SK-N-SH (cell line): Measurements from ENCODE around the gene EPHA6. TPM values are rescaled to one million over a fixed set of nuclear protein-coding genes. Genes with fewer than 3 reads are reported as not detected.

Experiments used
- CTCF ChIA-PET: fragments of 300-600, 350-600 bp; formaldehyde crosslinking; extraction: SDS; loops from one replicate; lab custom pipeline; 2021; lab: Yijun Ruan, JAX
- POLR2A ChIA-PET: fragments of 350-600 bp; sonication (Branson Sonifier 250); formaldehyde crosslinking; extraction: SDS; loops from one replicate; lab custom pipeline; 2020; ENCODE audit warnings: antibody characterized with exemption, inconsistent platforms; lab: Yijun Ruan, JAX
- DNase-seq: peaks from one replicate; pipeline ENCODE4 v3.0.0; 2012
- H2AFZ ChIP-seq: fragments of 200-600 bp; sonication (generic); 2 replicates; pipeline ENCODE4 v1.8.1; 2016; ENCODE audit warnings: antibody characterized with exemption, mild to moderate bottlenecking, low read depth
- H3F3A ChIP-seq: fragments of 200-600 bp; sonication (generic); replicated peaks from 2 replicates; pipeline ENCODE3; 2016; ENCODE audit warnings: antibody characterized with exemption, mild to moderate bottlenecking; ENCODE audit not compliant: insufficient read depth
- H3K27ac ChIP-seq, 2 experiments: fragments of 200-500 bp in 1 of 2; fragments of 200-600 bp in 1 of 2; sonication (Bioruptor generic) in 1 of 2; sonication (generic), shearing (Covaris generic) in 1 of 2; 2 replicates each; pipeline versions ENCODE4 v1.5.1 to v1.6.1; 2014 to 2016; ENCODE audit warnings: low read depth in 2 of 2, inconsistent platforms in 1 of 2, low read length in 1 of 2, mild to moderate bottlenecking in 1 of 2, mixed read lengths in 1 of 2
- H3K27me3 ChIP-seq: fragments of 200-600 bp; sonication (generic), shearing (Covaris generic); 2 replicates; pipeline ENCODE4 v1.6.1; 2016; ENCODE audit warnings: mixed run types; ENCODE audit not compliant: insufficient read depth
- H3K36me3 ChIP-seq, 2 experiments: fragments of 200-500 bp in 1 of 2; fragments of 200-600 bp in 1 of 2; sonication (Bioruptor generic) in 1 of 2; sonication (generic) in 1 of 2; replicated peaks in 1 of 2; 2 replicates each; pipeline versions ENCODE3 to v1.5.1; 2014 to 2016; ENCODE audit warnings: low read length in 1 of 2, mild to moderate bottlenecking in 1 of 2; ENCODE audit not compliant: insufficient read depth in 2 of 2, control insufficient read depth in 1 of 2
- H3K4me1 ChIP-seq, 2 experiments: fragments of 200-500 bp in 1 of 2; fragments of 200-600 bp in 1 of 2; sonication (Bioruptor generic) in 1 of 2; sonication (generic), shearing (Covaris generic) in 1 of 2; 2 replicates each; pipeline versions ENCODE4 v1.5.1 to v1.6.1; 2014 to 2016; ENCODE audit warnings: low read depth in 1 of 2, low read length in 1 of 2, mixed run types in 1 of 2; ENCODE audit not compliant: insufficient read depth in 2 of 2, control insufficient read depth in 1 of 2
- H3K4me2 ChIP-seq: fragments of 200-600 bp; sonication (generic), shearing (Covaris generic); 2 replicates; pipeline ENCODE4 v1.6.1; 2017; ENCODE audit warnings: mixed run types
- H3K4me3 ChIP-seq, 2 experiments: fragments of 200-500 bp in 1 of 2; fragments of 200-600 bp in 1 of 2; sonication (Bioruptor generic) in 1 of 2; sonication (generic), shearing (Covaris generic) in 1 of 2; 2 replicates each; pipeline versions ENCODE4 v1.5.1 to v1.8.1; 2014 to 2016; ENCODE audit warnings: low read depth in 2 of 2, inconsistent platforms in 1 of 2, low read length in 1 of 2, mild to moderate bottlenecking in 1 of 2, mixed read lengths in 1 of 2, moderate library complexity in 1 of 2
- H3K79me2 ChIP-seq: fragments of 200-600 bp; sonication (generic); 2 replicates; pipeline ENCODE4 v1.8.1; 2017; ENCODE audit warnings: mild to moderate bottlenecking; ENCODE audit not compliant: insufficient read depth
- H3K9ac ChIP-seq: fragments of 200-600 bp; sonication (generic); 2 replicates; pipeline ENCODE4 v1.6.1; 2017; ENCODE audit warnings: mixed run types
- H3K9me2 ChIP-seq: fragments of 200-600 bp; sonication (generic); 2 replicates; pipeline ENCODE4 v1.6.1; 2017; ENCODE audit warnings: mixed run types
- H3K9me3 ChIP-seq: fragments of 200-600 bp; sonication (generic); 2 replicates; pipeline ENCODE4 v1.6.1; 2017; ENCODE audit warnings: mixed run types, mild to moderate bottlenecking, moderate library complexity
- H4K20me1 ChIP-seq: fragments of 200-600 bp; sonication (generic); 2 replicates; pipeline ENCODE4 v1.6.1; 2017; ENCODE audit warnings: mild to moderate bottlenecking, mixed run types; ENCODE audit not compliant: insufficient read depth
- CTCF ChIP-seq: fragments of 200-600 bp; sonication (generic); IDR thresholded peaks from 2 replicates; pipeline ENCODE4 v1.6.1; 2017; ENCODE audit warnings: antibody characterized with exemption, mild to moderate bottlenecking, moderate library complexity
- ELF1 ChIP-seq: IDR thresholded peaks from 2 replicates; pipeline ENCODE4 v1.4.0; 2012
- EP300 ChIP-seq, 2 experiments: IDR thresholded peaks; 2 replicates each; pipeline versions ENCODE4 v1.4.0 to v1.6.1; 2012; ENCODE audit warnings: borderline replicate concordance in 1 of 2, low read depth in 1 of 2, low read length in 1 of 2
- FOSL2 ChIP-seq: IDR thresholded peaks from 2 replicates; pipeline ENCODE4 v1.4.0; 2012; ENCODE audit warnings: low read depth, mild to moderate bottlenecking, moderate library complexity, borderline replicate concordance
- FOXJ3 ChIP-seq: sonication (generic); formaldehyde crosslinking; IDR thresholded peaks from 2 replicates; pipeline ENCODE4 v1.5.1; 2020; ENCODE audit warnings: mild to moderate bottlenecking, missing genetic modification reagents
- GATA2 ChIP-seq: sonication (generic); formaldehyde crosslinking; IDR thresholded peaks from 2 replicates; pipeline ENCODE4 v1.5.0; 2020; ENCODE audit warnings: mild to moderate bottlenecking, missing genetic modification reagents
- NFIC ChIP-seq: IDR thresholded peaks from 2 replicates; pipeline ENCODE4 v1.4.0; 2012; ENCODE audit warnings: borderline replicate concordance
- RFX5 ChIP-seq: IDR thresholded peaks from 2 replicates; pipeline ENCODE4 v1.6.1; 2012; ENCODE audit warnings: mild to moderate bottlenecking, improper control_type of control experiment, low read length
- WGBS: methylation state at CpG from one replicate; pipeline ENCODE4 v1.1.6; 2017; ENCODE audit warnings: low lambda C conversion rate; 5-methylcytosine and 5-hydroxymethylcytosine counted together
- polyA plus RNA-seq, 3 experiments: library from polyadenylated mRNA; depleted of rRNA; stranded (reverse); fragments of >200 nt; gene quantifications; 2 replicates each; pipeline ENCODE4 v1.2.3, GENCODE V29; 2012

Gene EPHA6
- not detected in 2 replicates for polyA plus RNA-seq (2012; rRNA removed)
- polyA plus RNA-seq (2012; cell fraction: cytosol; rRNA removed): 0.04 TPM in 1 of 2 replicates, not detected in the other
- polyA plus RNA-seq (2012; cell fraction: nucleus; rRNA removed): not detected in 2 replicates

DNA sequence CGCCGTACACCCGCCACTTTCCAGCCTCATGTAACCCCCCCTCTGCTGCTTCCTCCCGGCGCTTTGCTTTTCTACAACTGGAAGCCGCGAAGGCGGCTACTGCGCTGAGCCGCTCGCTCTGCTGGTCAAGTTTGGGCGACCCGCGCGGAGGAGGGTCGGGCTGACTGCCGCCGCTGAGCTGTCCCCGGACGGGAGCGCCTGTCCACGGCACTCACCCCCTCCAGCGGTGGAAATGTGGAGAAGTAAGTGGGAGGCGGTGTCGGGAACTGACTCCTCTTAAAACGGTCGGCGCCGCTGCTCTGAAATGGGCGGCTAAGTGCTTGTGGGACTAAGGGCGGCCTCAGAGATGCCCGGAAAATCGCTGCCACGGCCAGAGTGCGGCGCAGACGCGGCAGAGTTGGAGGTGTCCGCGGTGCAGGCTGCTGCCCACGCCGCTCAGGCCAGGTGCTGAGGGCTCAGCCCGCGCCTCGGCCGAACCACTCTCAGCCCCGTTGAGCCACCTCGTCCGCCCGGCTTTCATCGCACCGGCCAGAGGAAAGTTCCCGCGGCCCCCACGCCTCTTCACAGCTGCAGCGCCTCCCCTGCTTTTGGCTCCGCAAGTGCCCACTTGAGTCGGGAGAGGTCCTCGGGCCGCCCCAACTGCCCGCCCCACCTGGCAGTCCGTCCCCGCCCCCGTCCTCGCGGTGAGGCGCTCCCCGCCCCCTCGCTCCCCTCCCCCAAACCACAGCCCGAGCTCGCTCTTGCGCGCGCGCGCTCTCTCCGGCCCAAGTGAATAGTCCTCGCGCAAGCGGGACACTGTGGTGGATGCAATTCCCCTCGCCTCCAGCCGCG lies at the start of gene EPHA6:
Gene EPHA6, plus strand, starts transcription at position 775 of the 831 bp plus-strand sequence.
- POLR2A ChIA-PET: no interaction called here
- DNase-seq: peak; percentile 67
- CTCF ChIA-PET: interaction anchor here (0.7 kb wide), 1 partner anchor 1770 kb away, joined by 3 read pairs; no protein-coding TSS in a partner anchor

GRCh38 chr3:96776818-96777217 lies 37.6 kb upstream of the EPHA6 start:
- POLR2A ChIA-PET: no interaction called here
- CTCF ChIA-PET: no interaction called here

More for the DNA sequence above, at the start of gene EPHA6:
- Histone ChIP-seq H4K20me1 (no peaks in the 10 kb centered on the region), H3K79me2 (no peaks in the 10 kb centered on the region), H2AFZ (peak within 1 kb of the TSS; percentile 83; the same call in 1 of the 2 replicates), H3K27me3 (peaks cover 18% of the 10 kb centered on the region), H3F3A (no peaks in the 10 kb centered on the region), H3K27ac (no peak within 1 kb of the TSS), H3K9ac (no peak within 1 kb of the TSS), H3K9me3 (no peaks in the 10 kb centered on the region), H3K9me2 (no peaks in the 10 kb centered on the region), H3K4me1 (peaks cover 0 to 12% of the 10 kb centered on the region in 2 experiments; a peak in 1 of 4 replicates), H3K4me2 (peak within 1 kb of the TSS; percentile 85), H3K36me3 (no peaks in the 10 kb centered on the region), H3K4me3 (peak within 1 kb of the TSS; percentile 46 to 60)
- 1% methylated on average over 38 of the region's 83 CpGs for WGBS
- TF ChIP-seq EP300 (IDR thresholded peaks at IDR 0.05; ENCODE audit: borderline replicate concordance in 1 of 2, low read depth in 1 of 2, low read length in 1 of 2): no peak
- TF ChIP-seq CTCF: 0 out of 2 replicates have a peak, but pooled peaks have one; percentile 11

GRCh38 chr3:96779810-96780209 lies 34.6 kb upstream of the EPHA6 start:
- Histone ChIP-seq H3K4me1 (no peaks in the 10 kb centered on the region), H3K4me2 (no peak overlapping the region), H3K36me3 (no peaks in the 10 kb centered on the region), H3K27ac (no peak overlapping the region), H3K4me3 (no peak overlapping the region), H3K9me2 (no peaks in the 10 kb centered on the region), H4K20me1 (no peaks in the 10 kb centered on the region), H3K9ac (no peak overlapping the region), H3K9me3 (no peaks in the 10 kb centered on the region), H2AFZ (no peak overlapping the region), H3F3A (no peaks in the 10 kb centered on the region), H3K79me2 (no peaks in the 10 kb centered on the region), H3K27me3 (no peaks in the 10 kb centered on the region)
- ChIA-PET POLR2A (no interaction called here), CTCF (interaction anchor here (0.6 kb wide), 1 partner anchor 25 kb away, joined by 3 read pairs; no protein-coding TSS in a partner anchor)
- no peak for TF ChIP-seq FOSL2
- no peak for TF ChIP-seq NFIC
- TF ChIP-seq CTCF: peak; percentile 43; the same call in 1 of the 2 replicates
- TF ChIP-seq ELF1: no peak
- WGBS: 34% methylated on average over 5 of the region's 6 CpGs
- DNase-seq: no peak

More at GRCh38 chr3:96776818-96777217, 37.6 kb upstream of the EPHA6 start:
- H3K27ac ChIP-seq: no peak overlapping the region
- H3K27me3 ChIP-seq: no peaks in the 10 kb centered on the region
- no peaks in the 10 kb centered on the region for H3K4me1 ChIP-seq
- TF ChIP-seq FOXJ3 (CRISPR knock-in tag) (no peak), RFX5 (no peak), GATA2 (no peak)
- H3K9me2 ChIP-seq: 0 out of 2 replicates have a peak, but pooled peaks cover 8% of the 10 kb centered on the region
- H3K9me3 ChIP-seq: no peaks in the 10 kb centered on the region
- H3F3A ChIP-seq: no peaks in the 10 kb centered on the region
- H3K9ac ChIP-seq: no peak overlapping the region
- no peak overlapping the region; a peak in 1 of 4 replicates for H3K4me3 ChIP-seq
- no peak overlapping the region for H2AFZ ChIP-seq
- H4K20me1 ChIP-seq: no peaks in the 10 kb centered on the region
- no peaks in the 10 kb centered on the region for H3K79me2 ChIP-seq
- no peaks in the 10 kb centered on the region for H3K36me3 ChIP-seq
- WGBS: 41% methylated on average over 31 of the region's 43 CpGs
- DNase-seq: peak; percentile 19
- no peak overlapping the region for H3K4me2 ChIP-seq
